ENCODE results near the gene CWC22.

The CWC22 gene

DNA sequence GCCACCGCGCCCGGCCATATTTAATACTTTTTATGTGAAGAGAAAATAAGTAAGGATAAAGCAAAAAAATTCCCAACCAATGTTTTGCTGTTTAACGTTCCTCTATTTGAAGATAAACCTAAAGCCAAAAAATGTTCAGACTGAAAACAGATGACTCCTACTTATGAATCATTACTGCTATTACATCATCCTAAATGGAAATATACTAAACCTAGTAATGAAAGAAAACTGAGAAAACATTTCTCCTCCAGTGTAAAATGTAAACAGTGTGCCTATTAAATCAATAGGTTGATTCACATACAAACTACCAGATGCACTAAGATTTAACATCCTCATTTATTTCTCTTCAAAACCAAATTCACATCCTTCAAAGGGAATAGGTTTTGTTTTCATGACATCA lies 43.5 kb downstream of the CWC22 start:
- TF ChIP-seq FOXP2 (optimal IDR thresholded peaks at IDR 0.05; ENCODE audit: borderline replicate concordance, extremely low read depth, extremely low read length, insufficient read depth) (no peak), TAF1 (IDR thresholded peaks at IDR 0.05; ENCODE audit: borderline replicate concordance, insufficient read depth, low read length) (no peak), SIN3A (IDR thresholded peaks at IDR 0.05; ENCODE audit: borderline replicate concordance, insufficient read depth, low read length) (no peak), POLR2AphosphoS5 (IDR thresholded peaks at IDR 0.05; ENCODE audit: low read depth, low read length) (no peak)
- TF ChIP-seq, protein P1, sequence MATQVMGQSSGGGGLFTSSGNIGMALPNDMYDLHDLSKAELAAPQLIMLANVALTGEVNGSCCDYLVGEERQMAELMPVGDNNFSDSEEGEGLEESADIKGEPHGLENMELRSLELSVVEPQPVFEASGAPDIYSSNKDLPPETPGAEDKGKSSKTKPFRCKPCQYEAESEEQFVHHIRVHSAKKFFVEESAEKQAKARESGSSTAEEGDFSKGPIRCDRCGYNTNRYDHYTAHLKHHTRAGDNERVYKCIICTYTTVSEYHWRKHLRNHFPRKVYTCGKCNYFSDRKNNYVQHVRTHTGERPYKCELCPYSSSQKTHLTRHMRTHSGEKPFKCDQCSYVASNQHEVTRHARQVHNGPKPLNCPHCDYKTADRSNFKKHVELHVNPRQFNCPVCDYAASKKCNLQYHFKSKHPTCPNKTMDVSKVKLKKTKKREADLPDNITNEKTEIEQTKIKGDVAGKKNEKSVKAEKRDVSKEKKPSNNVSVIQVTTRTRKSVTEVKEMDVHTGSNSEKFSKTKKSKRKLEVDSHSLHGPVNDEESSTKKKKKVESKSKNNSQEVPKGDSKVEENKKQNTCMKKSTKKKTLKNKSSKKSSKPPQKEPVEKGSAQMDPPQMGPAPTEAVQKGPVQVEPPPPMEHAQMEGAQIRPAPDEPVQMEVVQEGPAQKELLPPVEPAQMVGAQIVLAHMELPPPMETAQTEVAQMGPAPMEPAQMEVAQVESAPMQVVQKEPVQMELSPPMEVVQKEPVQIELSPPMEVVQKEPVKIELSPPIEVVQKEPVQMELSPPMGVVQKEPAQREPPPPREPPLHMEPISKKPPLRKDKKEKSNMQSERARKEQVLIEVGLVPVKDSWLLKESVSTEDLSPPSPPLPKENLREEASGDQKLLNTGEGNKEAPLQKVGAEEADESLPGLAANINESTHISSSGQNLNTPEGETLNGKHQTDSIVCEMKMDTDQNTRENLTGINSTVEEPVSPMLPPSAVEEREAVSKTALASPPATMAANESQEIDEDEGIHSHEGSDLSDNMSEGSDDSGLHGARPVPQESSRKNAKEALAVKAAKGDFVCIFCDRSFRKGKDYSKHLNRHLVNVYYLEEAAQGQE (IDR thresholded peaks at IDR 0.05; ENCODE audit: insufficient read depth in 1 of 2, low read depth in 2 of 2, low read length in 2 of 2), result no peak

DNA sequence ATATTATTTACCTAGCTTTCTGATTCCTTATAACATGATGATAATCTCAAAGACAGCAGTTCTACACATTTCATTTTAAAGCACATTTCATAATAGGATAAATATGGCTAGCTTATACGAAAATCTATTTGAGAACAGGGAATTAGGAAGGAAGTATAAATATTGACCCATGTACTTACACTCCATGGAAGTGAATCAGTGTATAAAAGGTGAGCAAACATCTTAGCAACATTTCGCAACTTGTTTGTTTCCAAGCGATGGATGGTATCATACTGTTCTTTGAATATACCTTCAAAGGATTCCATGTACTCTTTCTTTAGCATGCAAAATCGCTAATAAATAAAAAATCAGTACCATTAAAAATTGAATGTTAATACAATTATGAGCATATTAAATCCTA lies 53.1 kb downstream of the CWC22 start:
- TF ChIP-seq SIN3A (IDR thresholded peaks at IDR 0.05; ENCODE audit: borderline replicate concordance, insufficient read depth, low read length) (no peak), POLR2AphosphoS5 (IDR thresholded peaks at IDR 0.05; ENCODE audit: low read depth, low read length) (no peak), TAF1 (IDR thresholded peaks at IDR 0.05; ENCODE audit: borderline replicate concordance, insufficient read depth, low read length) (no peak), FOXP2 (optimal IDR thresholded peaks at IDR 0.05; ENCODE audit: borderline replicate concordance, extremely low read depth, extremely low read length, insufficient read depth) (no peak)
- TF ChIP-seq, protein P1 (IDR thresholded peaks at IDR 0.05; ENCODE audit: insufficient read depth in 1 of 2, low read depth in 2 of 2, low read length in 2 of 2), result no peak

DNA sequence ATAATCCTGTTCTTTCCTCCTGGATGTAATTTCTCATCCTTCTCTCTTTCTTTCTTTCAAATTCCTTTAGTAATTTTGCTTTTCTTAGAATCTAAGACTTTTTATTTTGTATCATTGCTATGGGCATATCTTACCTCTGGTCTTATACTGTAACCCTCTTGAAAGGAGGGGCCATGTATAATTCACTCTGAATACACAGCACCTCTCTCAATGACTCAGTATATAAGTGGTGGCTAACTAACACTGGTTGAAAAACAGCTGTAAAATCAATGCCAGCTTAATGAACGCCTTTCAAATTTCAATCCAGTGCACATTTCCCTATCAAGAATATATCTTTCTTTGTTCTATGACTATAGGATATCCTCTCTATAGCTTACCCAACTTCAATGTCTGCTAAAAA lies 53.7 kb downstream of the CWC22 start:
- TF ChIP-seq FOXP2 (optimal IDR thresholded peaks at IDR 0.05; ENCODE audit: borderline replicate concordance, extremely low read depth, extremely low read length, insufficient read depth) (no peak), POLR2AphosphoS5 (IDR thresholded peaks at IDR 0.05; ENCODE audit: low read depth, low read length) (no peak), TAF1 (IDR thresholded peaks at IDR 0.05; ENCODE audit: borderline replicate concordance, insufficient read depth, low read length) (no peak), SIN3A (IDR thresholded peaks at IDR 0.05; ENCODE audit: borderline replicate concordance, insufficient read depth, low read length) (no peak)
- TF ChIP-seq, protein P1 (IDR thresholded peaks at IDR 0.05; ENCODE audit: insufficient read depth in 1 of 2, low read depth in 2 of 2, low read length in 2 of 2), result no peak

DNA sequence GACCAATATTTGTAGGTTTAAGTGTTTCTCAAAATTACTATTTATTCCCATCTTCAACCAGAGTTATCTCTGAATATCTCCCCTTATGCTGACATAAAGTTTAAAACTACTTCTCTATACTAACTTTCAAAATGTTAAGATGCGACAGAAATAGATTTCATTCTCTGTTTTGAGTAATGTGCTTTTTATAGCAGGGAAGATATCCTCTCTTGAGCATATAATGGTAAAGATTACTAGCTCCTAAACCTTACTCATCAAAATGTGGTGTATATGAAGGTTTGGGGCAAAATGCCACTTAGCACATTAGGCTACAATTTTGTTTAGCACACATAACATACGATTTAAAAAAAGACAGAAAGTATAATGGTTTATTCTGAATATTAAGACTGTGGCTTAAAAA lies 54.4 kb downstream of the CWC22 start:
- TF ChIP-seq SIN3A (IDR thresholded peaks at IDR 0.05; ENCODE audit: borderline replicate concordance, insufficient read depth, low read length) (no peak), TAF1 (IDR thresholded peaks at IDR 0.05; ENCODE audit: borderline replicate concordance, insufficient read depth, low read length) (no peak), POLR2AphosphoS5 (IDR thresholded peaks at IDR 0.05; ENCODE audit: low read depth, low read length) (no peak), FOXP2 (optimal IDR thresholded peaks at IDR 0.05; ENCODE audit: borderline replicate concordance, extremely low read depth, extremely low read length, insufficient read depth) (no peak)
- TF ChIP-seq, protein P1 (IDR thresholded peaks at IDR 0.05; ENCODE audit: insufficient read depth in 1 of 2, low read depth in 2 of 2, low read length in 2 of 2), result no peak

DNA sequence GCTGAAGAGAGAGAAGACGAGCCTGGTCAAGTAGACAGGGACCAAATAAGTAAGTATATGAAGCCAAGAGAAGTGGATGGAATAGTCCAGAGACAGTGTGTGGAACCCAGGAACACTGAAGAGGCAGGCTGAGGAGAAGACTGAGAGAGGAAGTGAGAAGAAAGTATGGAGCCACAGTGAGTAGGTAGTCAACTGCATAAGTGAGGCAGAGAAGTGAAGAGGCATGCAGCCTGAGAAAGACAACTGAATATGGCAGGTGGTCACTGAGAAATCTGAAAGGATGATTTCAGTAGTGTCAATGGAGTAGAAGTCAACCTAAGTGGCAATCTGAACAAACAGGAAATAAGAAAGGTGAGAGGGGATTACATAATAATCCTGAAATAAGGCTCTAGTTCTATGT lies 55.4 kb downstream of the CWC22 start:
- no peak for TF ChIP-seq POLR2AphosphoS5 (IDR thresholded peaks at IDR 0.05; ENCODE audit: low read depth, low read length)
- TF ChIP-seq FOXP2 (optimal IDR thresholded peaks at IDR 0.05; ENCODE audit: borderline replicate concordance, extremely low read depth, extremely low read length, insufficient read depth), result no peak
- no peak for TF ChIP-seq TAF1 (IDR thresholded peaks at IDR 0.05; ENCODE audit: borderline replicate concordance, insufficient read depth, low read length)
- TF ChIP-seq, protein P1 (IDR thresholded peaks at IDR 0.05; ENCODE audit: insufficient read depth in 1 of 2, low read depth in 2 of 2, low read length in 2 of 2), result no peak
